HG03571 (cell line): Measurements from ENCODE around the gene ABCB10.
"Not testable (repeated sequence)": the region's sequence is repeated elsewhere in the genome, so short reads cannot be mapped to it uniquely, and the experiment has no call there.

Experiments
- ATAC-seq: cut with Tn5 transposase; IDR thresholded peaks from one replicate; pipeline ENCODE4 v1.9.1; 2021; ENCODE audit not compliant: unreplicated experiment

Gene ABCB10

DNA sequence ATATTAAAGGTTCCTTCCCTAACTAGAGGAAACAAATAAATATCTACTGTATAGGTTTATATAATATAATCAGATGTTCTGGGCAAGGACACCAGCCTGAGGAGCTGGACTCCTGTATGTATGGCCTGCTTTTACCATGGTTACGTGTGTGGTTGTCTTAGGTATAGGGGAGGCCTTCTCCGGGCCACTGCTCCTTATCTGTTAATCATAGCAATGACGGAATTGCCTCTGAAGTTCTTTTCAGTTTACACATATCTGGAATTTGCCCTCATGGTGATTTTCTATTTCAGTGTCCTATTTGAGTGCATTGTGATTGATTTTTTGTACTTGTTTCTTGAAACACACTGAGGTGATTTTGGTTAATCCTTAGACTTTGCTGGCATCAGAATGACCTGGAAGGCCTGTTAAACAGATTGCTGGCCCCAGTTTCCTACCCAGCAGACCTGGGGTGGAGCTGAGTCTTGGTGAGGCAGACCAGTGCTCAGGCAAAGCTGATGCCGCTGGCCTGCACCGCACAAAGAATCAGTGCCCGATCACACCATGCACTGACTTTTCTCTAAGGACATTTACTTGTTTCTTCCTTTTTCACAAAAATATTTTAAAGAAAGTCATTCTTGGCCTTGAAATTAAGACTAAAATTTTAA, 18.5 kb downstream of the ABCB10 start:
- no peak for ATAC-seq

DNA sequence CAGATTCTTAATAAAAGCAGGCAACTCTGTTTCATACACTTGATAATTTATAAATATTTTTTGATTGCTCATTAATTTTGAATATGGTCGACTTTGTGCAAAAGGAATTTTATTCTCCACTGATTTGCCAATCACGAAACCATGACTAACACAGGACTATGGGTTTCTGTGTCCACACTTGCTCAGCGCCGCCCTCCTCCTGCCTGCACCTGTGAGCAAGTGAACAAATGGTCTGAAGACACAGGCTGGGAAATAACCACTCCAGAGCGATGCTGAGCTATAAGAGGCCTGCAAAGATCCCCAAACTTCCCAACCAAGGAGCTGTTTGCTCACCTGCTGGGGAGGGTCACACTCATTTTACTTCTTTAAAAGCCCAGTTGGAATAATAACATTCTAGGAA, 19.6 kb downstream of the ABCB10 start:
- no peak for ATAC-seq

DNA sequence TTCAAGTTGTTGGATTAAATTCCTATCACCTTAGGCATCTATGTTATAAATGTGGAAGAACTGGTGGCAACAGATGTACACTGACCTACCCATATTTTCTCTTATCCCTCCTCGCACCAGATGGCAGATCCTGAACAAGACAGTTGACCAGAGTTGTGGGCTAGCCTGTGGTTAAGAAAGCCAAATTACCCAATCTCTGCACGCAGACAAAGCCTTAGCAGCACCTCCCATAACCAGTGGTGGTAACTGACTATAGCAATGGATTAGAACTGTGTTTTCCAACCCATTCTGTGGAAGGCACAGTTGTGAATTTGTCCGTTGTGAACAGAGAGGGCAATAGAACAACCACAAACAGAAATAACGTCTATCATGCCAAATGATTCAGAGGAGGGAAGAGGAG, 20.6 kb downstream of the ABCB10 start:
- no peak for ATAC-seq

DNA sequence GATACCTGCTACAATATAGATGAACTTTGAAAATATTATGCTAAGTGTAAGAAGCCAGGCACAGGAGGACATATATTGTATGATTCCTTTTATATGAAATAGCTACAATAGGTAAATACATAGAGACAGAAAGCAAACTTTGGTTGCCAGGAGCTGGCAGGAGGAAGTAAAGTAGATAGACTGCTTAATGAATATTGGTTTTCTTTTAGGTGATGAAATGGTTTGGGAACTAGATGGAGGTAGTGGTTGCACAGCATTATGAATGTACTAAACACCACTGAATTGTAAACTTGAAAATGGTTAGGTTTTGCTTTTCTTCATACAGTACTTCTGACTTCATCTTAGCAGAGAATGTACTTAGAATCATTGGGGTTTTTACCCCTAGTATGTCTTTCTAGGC, 21.5 kb downstream of the ABCB10 start:
- no peak for ATAC-seq

DNA sequence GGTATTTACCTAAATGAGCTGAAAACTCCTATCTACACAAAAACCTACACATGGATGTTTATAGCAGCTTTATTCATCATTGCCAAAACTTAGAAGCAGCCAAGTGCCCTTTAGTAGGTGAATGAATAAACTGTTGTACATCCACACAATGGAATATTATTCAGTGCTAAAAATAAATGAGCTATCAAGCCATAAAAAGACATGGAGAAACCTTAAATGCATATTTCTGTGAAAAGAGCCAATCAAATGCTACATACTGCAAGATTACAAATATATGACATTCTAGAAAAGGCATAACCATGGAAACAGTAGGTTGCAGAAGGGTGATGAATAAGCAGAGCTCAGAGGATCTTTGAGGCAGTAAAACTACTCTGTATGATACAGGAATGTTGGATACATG, 23.3 kb downstream of the ABCB10 start:
- no peak for ATAC-seq

DNA sequence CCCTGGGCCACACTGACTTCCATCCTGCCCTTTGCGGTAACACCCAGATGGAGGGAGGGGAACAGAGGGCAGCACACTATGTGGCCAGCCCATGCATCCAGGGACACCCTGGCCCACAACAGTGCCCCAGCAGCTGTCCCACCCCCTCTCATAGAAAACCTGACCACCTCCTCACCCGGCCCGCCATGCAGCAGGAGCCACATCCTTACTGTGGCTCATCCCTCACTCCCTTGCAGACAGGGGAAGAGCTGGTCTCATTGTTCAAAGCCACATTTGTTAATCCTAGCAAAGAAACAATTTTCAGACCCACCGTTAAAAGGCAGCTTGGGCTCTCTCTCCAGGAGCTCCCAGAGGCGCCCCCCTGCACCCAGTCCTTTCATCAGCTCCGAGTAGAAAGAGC, 27.2 kb downstream of the ABCB10 start:
- no peak for ATAC-seq

DNA sequence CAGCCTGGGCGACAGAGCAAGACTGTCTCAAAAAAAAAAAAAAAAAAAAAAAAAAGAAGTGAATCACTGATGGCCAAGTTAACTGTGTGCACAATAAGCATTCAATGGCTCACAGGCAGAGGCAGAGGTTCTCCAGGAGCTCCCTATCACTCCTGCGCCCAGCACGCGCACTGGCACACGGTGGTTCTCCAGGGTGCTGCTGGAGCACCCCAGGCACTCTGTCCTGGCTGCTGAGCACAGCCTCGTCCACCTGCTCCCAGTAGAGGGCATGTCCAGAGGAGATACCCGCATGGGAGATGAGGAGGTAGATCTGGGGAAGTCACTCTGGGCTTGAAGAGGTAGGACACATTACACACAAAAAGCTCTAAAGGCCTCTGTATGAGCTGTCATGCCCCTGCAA, 28.9 kb downstream of the ABCB10 start:
- no peak for ATAC-seq

DNA sequence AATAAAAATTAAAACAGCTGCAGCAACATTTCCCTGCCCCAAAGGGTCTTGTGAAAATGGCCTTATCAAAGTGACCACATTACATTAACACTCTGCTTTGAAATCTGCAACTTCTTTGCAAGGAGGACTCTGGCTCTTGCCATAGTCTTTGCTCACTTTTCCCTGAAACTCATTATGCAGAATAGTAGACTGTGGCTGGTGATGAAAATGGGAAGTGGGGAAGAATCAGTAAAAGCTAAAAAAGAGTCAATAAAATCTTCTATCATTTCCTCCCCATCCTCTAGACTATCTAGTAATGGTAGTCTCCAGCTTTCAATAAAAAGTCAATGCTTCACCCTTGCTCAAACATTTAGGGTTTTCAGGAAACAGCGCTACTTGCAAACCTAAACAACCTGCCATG, 31.8 kb downstream of the ABCB10 start:
- no peak for ATAC-seq

DNA sequence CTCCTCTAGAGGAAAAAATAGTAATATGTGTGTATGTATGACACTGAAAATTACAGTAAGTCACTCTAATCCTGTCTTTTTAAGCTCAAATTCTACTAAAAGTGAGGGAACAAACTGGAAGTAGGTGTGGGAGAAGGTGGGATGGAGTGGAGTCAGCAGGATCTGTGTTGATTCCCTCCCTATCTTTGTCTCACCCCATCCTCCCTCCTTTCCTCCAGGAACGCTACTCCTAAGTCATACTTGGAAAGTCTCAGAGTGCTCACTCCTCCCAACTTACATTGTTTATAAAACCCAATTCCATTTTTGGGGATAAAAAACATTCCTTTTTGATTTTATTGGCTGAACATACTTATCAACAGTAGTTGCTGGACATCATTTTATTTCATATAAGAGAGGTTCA, 35.5 kb downstream of the ABCB10 start:
- no peak for ATAC-seq

DNA sequence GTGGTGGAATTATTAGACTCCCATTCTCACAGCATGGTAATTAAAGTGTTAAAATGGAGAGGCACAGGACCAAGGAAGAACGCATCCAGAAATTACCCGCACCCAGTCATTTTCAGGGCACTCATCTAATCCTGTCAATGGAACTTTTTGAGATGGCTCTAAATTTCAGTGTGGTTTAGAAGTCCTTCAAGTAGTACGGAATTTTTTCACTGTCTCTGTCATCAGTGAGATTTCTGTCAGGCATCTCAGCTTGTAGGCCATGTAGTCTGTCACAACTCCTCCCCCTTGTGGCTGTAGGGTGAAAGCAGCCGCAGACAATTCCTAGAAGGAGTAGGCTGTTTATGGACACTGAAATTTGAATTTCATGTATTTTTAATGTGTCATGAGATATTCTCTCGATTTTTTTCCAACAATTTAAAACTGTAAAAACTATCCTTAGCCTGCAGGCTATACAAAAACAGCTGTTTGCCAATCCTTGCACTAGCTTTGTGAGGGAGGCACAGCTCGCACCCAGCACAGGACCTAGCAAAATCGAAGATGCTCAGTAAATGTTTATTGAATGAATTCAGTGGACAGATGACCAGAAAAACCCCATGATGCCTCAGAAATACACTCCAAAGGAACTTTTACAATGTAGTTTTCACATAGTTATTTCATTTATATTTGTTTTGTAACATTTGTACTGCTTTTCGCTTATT, 43.8 kb downstream of the ABCB10 start:
- ATAC-seq, result peak; percentile 66

DNA sequence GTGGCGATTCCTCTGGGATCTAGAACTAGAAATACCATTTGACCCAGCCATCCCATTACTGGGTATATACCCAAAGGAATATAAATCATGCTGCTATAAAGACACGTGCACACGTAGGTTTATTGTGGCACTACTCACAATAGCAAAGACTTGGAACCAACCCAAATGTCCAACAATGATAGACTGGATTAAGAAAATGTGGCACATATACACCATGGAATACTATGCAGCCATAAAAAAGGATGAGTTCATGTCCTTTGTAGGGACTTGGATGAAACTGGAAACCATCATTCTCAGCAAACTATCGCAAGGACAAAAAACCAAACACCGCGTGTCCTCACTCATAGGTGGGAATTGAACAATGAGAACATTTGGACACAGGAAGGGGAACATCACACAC, 46.9 kb downstream of the ABCB10 start:
- not testable (repeated sequence) for ATAC-seq

DNA sequence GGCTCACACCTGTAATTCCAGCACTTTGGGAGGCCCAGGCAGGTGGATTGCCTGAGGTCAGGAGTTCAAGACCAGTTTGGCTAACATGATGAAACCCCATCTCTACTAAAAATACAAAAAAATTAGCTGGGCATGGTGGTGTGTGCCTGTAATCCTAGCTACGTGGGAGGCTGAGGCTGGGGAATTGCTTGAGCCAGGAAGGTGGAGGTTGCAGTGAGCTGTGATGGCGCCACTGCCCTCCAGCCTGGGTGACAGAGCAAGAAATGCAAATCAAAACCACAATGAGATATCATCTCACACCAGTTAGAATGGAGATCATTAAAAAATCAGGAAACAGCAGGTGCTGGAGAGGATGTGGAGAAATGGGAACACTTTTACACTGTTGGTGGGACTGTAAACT, 47.3 kb downstream of the ABCB10 start:
- not testable (repeated sequence) for ATAC-seq

DNA sequence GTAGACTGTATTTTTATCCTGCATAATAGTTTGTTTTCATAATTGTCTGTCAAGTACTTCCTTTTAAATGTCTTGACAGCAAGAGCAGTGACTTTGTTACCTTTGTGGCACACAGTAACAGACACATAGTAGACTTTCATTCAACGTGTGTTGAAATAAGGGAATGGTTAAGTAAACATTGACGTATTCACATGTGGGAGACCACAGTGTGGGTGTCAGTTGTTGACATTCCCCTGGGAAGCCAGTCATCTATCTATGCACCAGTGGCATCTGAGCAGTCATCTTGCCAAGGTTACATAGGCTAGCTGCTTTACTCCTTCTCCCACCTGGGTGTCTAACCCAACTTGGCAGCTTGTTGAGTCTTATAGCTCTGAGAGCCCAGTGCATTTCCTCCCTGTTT, 48.9 kb downstream of the ABCB10 start:
- no peak for ATAC-seq

DNA sequence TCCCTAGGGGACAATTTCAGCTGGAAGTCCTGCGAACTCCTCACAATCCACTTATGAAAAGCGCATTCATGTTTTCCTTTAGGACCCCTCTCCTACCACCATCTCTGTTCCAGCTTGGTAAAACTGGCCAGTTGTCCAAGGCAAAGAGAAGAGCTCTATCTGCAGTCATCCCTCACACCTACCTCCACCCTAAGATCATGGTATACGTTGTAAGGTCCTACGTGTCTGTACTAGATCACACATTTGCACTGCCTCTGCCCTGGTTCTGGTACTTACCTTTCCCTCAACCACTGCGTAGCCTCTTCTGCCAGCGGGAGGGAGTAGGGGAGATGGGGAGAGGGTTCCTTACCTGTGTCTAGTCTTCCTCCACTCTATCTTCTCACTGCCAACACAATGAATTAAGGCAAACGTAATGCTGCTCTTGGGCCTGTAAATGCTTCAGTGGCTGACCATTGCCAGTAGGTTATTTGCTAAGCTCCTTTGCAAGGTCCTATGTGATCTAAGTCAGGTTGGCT, 49.6 kb downstream of the ABCB10 start:
- ATAC-seq, result no peak

DNA sequence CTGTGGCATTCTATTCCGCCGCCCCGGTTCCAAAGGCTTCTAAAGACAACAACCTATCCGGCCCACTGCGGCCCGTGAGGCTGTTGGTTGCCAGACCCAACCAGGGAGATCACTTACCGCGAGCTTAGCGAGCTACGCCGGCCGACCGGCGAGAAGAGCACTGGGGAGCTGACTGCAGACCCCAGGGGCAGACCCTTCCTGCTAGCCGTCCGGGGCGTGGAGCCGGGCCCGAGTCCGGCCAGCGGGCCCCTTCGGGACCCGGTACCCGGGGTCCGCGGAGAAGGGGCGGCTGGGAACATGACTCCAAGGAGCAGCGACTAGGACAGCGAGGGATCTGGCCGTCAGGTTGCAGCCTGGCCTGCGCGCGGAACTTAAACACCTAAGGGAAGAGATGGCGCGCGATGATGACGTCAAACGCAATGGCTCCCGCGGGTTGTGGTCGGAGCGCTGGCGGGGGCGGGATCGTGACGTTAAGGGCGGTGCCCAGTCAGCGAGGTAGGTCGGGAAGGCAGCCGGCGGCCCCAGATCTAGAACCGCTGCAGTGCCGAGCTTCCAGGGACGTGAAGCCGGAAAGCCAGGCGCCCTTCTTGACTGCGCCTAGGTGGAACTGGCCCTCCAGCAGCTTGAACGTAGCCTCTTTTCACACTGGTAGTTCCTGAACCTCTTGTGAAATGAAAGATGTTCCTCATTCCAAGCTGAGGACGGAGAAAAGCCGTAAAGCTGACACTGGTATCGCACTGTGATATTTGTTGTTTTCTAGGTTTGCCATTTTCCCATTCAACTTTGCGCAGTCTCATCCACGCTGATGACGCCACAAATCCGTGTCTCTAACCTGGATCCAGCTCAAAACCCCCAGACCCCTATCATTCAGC, 50.3 kb downstream of the ABCB10 start, which contains the start of gene NUP133:
Gene NUP133 (minus strand): TSS at position 391 of the 872 bp plus-strand sequence. CDS start 92 bp downstream, at position 299.
- ATAC-seq, result peak; percentile 92

DNA sequence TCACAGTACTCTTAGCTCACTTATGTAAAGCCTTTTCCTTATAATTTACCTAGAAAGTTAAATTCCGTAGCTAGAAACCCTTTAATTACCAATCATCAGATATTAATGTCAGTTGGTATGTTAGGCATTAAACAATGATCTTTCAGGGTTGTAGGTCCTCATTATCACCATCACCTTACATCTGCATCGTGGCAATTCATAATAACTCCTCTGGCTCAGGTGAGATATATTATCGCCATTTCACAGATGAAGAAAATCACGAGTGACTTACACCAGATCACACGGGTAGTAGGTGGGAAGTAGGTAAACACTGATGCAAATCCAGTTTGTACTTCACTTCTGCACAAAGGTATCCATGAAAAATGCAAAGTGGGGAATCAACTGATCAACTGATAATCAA, 51.0 kb downstream of the ABCB10 start:
- peak; percentile 6 for ATAC-seq

DNA sequence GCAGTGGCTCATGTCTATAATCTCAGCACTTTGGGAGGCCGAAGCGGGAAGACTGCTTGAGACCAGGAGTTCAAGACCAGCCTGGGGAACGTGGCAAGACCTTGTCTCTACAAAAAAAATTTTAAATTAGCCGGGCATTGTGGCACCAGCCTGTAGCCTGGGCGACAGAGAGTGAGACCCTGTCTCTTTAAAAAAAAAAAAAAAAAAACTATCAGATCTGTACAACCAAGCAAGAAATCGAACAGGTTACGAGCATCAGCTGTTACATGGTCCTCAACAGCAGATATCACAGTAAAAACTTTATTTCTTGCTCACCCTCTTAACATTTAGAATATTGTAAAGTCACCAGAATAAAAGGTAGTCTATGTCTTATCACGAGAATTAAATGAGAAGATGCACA, 51.9 kb downstream of the ABCB10 start:
- ATAC-seq, result no peak

DNA sequence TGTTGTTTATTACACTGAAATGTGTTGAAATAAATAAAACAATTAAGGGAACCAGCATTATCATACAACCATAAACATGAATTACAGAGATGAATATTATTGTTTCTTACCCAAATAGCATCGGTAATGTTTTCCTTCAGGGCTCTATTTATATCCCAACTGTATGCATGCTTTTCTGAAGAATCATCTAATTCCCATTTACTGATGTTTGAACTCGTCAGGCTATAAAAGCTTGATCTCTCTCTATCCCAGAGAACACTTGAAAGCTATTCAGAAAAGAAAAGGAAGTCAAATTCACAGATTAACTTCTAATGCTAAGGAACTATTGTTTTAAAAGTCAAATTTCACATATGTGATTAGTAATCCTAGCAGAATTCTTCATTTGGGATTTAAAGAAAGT, 62.7 kb downstream of the ABCB10 start:
- no peak for ATAC-seq

DNA sequence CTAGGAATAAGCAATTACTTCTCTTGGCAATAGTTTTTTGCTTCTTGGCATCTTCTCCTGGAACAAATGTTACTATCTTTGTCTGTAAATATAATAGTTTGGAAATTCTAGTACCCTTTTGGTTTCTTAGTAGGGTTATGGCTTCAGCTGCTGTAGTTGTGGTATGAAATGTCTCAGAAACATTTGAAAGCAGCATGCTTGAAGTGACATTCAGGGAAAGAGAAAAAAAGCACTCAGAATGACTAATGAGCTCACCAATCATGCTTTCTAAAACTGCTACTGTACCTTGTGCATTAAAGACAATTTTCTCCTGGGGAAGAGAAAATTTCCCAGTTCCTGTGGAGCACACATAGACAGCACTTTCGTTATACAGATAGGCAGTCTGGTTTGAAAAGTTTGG, 71.3 kb downstream of the ABCB10 start:
- ATAC-seq, result no peak

DNA sequence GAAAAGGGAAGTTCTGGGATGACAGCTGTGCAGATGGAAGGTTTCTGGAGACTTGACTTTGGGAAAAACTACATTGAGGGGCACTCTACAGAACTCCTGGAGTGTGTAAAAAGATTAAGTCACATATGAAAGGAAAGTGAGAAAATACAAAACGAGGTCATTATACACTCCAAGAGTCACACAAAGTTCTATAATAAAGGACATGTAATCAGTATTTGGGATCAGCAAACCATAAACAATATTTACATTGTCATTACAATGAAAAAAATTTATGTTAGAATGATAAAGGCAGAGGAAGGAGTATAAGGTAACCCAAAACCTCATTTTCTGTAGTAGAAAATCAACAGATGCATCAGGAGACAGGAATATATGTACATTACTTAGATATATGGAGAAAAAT, 73.2 kb downstream of the ABCB10 start:
- ATAC-seq, result no peak

DNA sequence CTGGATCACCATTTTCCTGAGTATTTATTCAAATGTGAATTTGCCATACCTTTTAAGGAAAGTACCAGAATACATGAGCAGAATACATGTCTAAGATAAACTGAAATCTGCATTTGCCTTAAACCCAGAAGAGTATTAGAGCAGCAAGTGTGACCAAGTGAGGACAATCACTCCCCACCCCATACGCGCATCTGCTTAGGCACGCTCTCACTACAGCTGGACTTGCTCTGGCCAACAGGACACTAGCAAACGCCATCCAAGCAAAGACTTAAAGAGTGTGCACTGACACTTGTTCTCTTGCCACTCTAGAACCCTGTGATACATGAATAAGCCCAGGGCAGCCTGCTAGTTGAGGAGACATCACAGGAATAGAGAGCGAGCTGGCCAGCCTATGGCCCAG, 76.0 kb downstream of the ABCB10 start:
- no peak for ATAC-seq

DNA sequence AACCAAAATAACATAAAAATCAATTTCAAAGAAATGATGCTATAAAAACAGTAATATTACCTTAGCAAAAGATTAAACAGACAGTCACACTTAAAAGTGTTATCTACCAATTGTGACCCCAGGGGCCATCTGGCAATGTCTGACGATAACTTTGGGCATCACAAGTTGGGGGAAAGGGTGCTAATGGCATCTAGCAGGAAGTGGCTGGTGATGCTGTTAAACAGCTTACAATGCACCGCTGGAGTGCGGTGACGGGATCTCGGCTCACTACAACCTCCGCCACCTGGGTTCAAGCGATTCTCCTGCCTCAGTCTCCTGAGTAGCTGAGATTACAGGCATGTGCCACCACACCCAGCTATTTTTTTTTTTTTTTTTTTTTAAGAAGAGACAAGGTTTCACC, 78.0 kb downstream of the ABCB10 start:
- ATAC-seq, result no peak
